Right ventricle myocardium inferior (tissue), 1 donor: Measurements from ENCODE around the gene IHH. TPM values are rescaled to one million over a fixed set of nuclear protein-coding genes. Genes with fewer than 3 reads are reported as not detected.

Experiments
- ATAC-seq: fragments of 200-7000 bp; cut with Tn5 transposase; one replicate; pipeline ENCODE4 v1.9.1; 2020; ENCODE audit warnings: mild to moderate bottlenecking, moderate library complexity
- DNase-seq: peaks from one replicate; pipeline ENCODE4 v3.0.0; 2021; ENCODE audit errors: missing footprints
- intact Hi-C: fragments of 100-400 bp; cut with DNase I; formaldehyde crosslinking; loops from one replicate; pipeline ENCODE4 v1.11.0; 2022
- total RNA-seq: library from RNA; stranded (reverse); fragmentation: NEBNext Ultra II Directional; extraction: Animal tissue kit (Norgen Biotek cat#: 25700); gene quantifications from one replicate; pipeline ENCODE4 v1.2.1, GENCODE V29; 2021
- donor health status: DM: no; HTN: yes; CAD: no; lungs with severe emphysema.

Gene IHH
- total RNA-seq, 1 donor from 2014 or later = not detected

GRCh38 chr2:219025637-219026585 lies 34.8 kb downstream of the IHH start:
- DNase-seq (no peak), ATAC-seq (no peak)
- intact Hi-C loops = no loop called here

- intact Hi-C loops = no loop called here
- no peak for DNase-seq
Measured at GRCh38 chr2:219024059-219024458, 36.7 kb downstream of the IHH start.

GRCh38 chr2:219023045-219023605 lies 37.6 kb downstream of the IHH start:
- ATAC-seq (no peak), DNase-seq (no peak)
- intact Hi-C loops = no loop called here

More at GRCh38 chr2:219024059-219024458, 36.7 kb downstream of the IHH start:
- ATAC-seq = no peak

- intact Hi-C loops = no loop called here
- no peak for DNase-seq
- ATAC-seq = no peak
Measured at GRCh38 chr2:219022616-219023015, 38.1 kb downstream of the IHH start.

- intact Hi-C loops = no loop called here
- DNase-seq = no peak
- no peak for ATAC-seq
Measured at GRCh38 chr2:219022041-219022440, 38.7 kb downstream of the IHH start.

- DNase-seq = no peak
- no peak for ATAC-seq
- intact Hi-C loops = no loop called here
Measured at GRCh38 chr2:219021591-219021990, 39.1 kb downstream of the IHH start.

GRCh38 chr2:219020604-219021365 lies 39.9 kb downstream of the IHH start:
- intact Hi-C loops = no loop called here
- no peak for ATAC-seq
- DNase-seq = no peak

- intact Hi-C loops = no loop called here
- DNase-seq = no peak
- ATAC-seq = no peak
Measured at GRCh38 chr2:219019436-219019835, 41.3 kb downstream of the IHH start.

- intact Hi-C loops = no loop called here
- no peak for ATAC-seq
Measured at GRCh38 chr2:219018726-219019125, 42.0 kb downstream of the IHH start.

GRCh38 chr2:219018286-219018685 lies 42.4 kb downstream of the IHH start:
- ATAC-seq (no peak), DNase-seq (no peak)
- intact Hi-C loops = no loop called here

More at GRCh38 chr2:219018726-219019125, 42.0 kb downstream of the IHH start:
- DNase-seq = no peak

GRCh38 chr2:219017201-219017931 lies 43.4 kb downstream of the IHH start:
- intact Hi-C loops = no loop called here
- DNase-seq (no peak), ATAC-seq (no peak)

- intact Hi-C loops = no loop called here
- ATAC-seq = no peak
- no peak for DNase-seq
Measured at GRCh38 chr2:219016721-219017120, 44.0 kb downstream of the IHH start.

- no peak for DNase-seq
- no peak for ATAC-seq
- intact Hi-C loops = no loop called here
Measured at GRCh38 chr2:219010873-219011272, 49.8 kb downstream of the IHH start.

- intact Hi-C loops = no loop called here
- ATAC-seq = peak; percentile 28
- DNase-seq = no peak
Measured at GRCh38 chr2:219010162-219010756, 50.5 kb downstream of the IHH start.

GRCh38 chr2:219009294-219009693 lies 51.4 kb downstream of the IHH start:
- no peak for DNase-seq
- intact Hi-C loops = no loop called here
- ATAC-seq = no peak
